Mammary epithelial cell (primary cell): ENCODE data around the gene GPN1.

ENCODE experiments used
- EZH2 ChIP-seq: IDR thresholded peaks from 2 replicates; pipeline ENCODE4 v1.6.1; 2012; ENCODE audit warnings: low read length, inconsistent platforms, borderline replicate concordance
- TF ChIP-seq, protein P1 (sequence below), 2 donors: IDR thresholded peaks in 1 of 2; conservative IDR thresholded peaks in 1 of 2; 2 replicates each; pipeline ENCODE4 v1.5.1; 2011 to 2012; ENCODE audit warnings: inconsistent platforms in 2 of 2, low read length in 2 of 2, mild to moderate bottlenecking in 2 of 2, control low read depth in 1 of 2, low read depth in 1 of 2; ENCODE audit not compliant: insufficient read depth in 1 of 2; ENCODE audit errors: extremely low read depth in 1 of 2

DNA sequence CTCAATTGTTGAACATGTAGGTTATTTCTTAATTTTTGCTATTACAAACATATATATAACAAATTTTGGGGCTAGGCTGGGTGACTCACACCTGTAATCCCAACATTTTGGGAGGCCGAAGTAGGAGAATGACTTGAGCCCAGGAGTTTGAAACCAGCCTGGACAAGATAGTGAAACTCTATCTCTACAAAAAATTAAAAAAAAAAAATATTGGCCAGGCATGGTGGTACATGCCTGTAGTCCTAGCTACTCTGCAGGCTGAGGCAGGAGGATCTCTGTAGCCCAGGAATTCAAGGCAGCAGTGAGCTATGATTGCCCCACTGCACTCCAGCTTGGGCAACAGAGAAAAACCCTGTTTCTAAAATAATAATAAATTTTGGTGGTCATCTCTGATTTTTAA lies 58.4 kb downstream of the GPN1 start:
- TF ChIP-seq, protein P1, sequence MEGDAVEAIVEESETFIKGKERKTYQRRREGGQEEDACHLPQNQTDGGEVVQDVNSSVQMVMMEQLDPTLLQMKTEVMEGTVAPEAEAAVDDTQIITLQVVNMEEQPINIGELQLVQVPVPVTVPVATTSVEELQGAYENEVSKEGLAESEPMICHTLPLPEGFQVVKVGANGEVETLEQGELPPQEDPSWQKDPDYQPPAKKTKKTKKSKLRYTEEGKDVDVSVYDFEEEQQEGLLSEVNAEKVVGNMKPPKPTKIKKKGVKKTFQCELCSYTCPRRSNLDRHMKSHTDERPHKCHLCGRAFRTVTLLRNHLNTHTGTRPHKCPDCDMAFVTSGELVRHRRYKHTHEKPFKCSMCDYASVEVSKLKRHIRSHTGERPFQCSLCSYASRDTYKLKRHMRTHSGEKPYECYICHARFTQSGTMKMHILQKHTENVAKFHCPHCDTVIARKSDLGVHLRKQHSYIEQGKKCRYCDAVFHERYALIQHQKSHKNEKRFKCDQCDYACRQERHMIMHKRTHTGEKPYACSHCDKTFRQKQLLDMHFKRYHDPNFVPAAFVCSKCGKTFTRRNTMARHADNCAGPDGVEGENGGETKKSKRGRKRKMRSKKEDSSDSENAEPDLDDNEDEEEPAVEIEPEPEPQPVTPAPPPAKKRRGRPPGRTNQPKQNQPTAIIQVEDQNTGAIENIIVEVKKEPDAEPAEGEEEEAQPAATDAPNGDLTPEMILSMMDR (conservative IDR thresholded peaks at IDR 0.05 in 1 of 2, IDR thresholded peaks at IDR 0.05 in 1 of 2; ENCODE audit: extremely low read depth in 1 of 2, insufficient read depth in 1 of 2, low read depth in 1 of 2, low read length in 2 of 2), result no peak
- TF ChIP-seq EZH2, result no peak
